ENCODE data around the gene CNIH4. TPM values are rescaled to one million over a fixed set of nuclear protein-coding genes. Genes with fewer than 3 reads are reported as not detected.
A peak's percentile ranks its signal among the peaks of the same experiment; 100 is the strongest.

Gene CNIH4
- total and polyA plus RNA-seq, 12 donors: 24.4 to 86.7 (median 29.2) TPM

DNA sequence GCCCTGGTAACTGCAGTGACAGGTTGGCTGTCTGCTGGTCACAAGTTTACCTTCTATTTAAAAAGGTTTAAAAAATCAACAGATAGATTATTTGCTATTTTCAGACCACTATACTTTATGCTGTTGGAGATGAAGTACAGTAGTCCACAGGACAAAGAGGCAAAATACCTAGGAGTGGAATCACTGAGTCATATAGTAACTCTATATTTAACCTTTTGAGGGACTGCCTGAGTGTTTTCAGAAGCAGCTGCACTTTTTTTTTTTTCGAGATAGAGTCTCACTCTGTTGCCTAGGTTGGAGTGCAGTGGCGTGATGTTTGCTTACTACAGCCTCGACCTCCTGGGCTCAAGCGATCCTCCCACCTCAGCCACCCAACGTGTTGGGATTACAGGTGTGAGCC lies 11.7 kb downstream of the CNIH4 start:
- peak in 3 of 8 donors; percentile 37 to 61 (median 58) for ATAC-seq

DNA sequence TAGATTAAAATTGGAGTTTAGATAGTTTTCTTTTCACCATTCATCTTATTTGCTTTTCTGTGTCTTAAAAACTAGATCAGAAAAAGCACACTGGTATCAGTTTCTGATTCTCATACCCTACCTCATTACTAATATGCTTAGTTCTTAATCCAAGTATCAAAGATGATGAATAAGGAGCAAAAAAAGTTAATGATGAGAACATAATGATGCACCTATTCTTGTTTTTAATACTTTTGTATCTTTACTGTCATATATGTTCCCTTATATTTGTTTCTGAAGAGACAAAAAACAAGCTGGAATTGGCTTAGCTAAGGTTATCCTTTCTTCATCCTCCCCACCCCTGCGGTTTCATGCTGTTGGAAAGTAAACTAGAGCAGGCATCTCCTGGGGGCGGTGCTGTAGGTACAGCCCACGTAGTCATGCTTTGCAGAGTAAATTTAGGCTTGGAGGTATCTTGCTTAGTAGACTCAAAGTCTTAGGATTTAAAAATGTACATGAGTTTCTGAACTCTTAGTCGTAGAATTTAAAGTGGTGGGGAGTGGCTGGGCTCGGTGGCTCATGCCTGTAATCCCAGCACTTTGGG lies 16.4 kb downstream of the CNIH4 start:
- ATAC-seq (no peak), DNase-seq (no peak)
- peaks cover 0 to 36% (median 10%) of the 10 kb centered on the region in 9 donors for H3K4me1 ChIP-seq
- intact Hi-C loops (cut with DNase I): no loop called here
- no peak overlapping the region for H3K27ac ChIP-seq
- peaks cover 0 to 100% (median 44%) of the 10 kb centered on the region in 9 donors for H3K36me3 ChIP-seq
- no peaks in the 10 kb centered on the region for H3K9me3 ChIP-seq
- no peaks in the 10 kb centered on the region for H3K27me3 ChIP-seq
- TF ChIP-seq, protein P1, sequence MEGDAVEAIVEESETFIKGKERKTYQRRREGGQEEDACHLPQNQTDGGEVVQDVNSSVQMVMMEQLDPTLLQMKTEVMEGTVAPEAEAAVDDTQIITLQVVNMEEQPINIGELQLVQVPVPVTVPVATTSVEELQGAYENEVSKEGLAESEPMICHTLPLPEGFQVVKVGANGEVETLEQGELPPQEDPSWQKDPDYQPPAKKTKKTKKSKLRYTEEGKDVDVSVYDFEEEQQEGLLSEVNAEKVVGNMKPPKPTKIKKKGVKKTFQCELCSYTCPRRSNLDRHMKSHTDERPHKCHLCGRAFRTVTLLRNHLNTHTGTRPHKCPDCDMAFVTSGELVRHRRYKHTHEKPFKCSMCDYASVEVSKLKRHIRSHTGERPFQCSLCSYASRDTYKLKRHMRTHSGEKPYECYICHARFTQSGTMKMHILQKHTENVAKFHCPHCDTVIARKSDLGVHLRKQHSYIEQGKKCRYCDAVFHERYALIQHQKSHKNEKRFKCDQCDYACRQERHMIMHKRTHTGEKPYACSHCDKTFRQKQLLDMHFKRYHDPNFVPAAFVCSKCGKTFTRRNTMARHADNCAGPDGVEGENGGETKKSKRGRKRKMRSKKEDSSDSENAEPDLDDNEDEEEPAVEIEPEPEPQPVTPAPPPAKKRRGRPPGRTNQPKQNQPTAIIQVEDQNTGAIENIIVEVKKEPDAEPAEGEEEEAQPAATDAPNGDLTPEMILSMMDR (IDR thresholded peaks at IDR 0.05): no peak
- 96 to 98% methylated on average over 5 of the region's 5 CpGs for WGBS, 2 donors
- H3K4me3 ChIP-seq: no peak overlapping the region

More for the DNA sequence above, 11.7 kb downstream of the CNIH4 start:
- no peaks in the 10 kb centered on the region for H3K27me3 ChIP-seq
- H3K4me3 ChIP-seq: no peak overlapping the region
- peaks cover 0 to 96% (median 39%) of the 10 kb centered on the region in 9 donors for H3K36me3 ChIP-seq
- TF ChIP-seq, protein P1 (IDR thresholded peaks at IDR 0.05): no peak
- H3K4me1 ChIP-seq: no peaks in the 10 kb centered on the region
- DNase-seq: no peak
- intact Hi-C loops (cut with DNase I): no loop called here
- no peaks in the 10 kb centered on the region for H3K9me3 ChIP-seq
- no peak overlapping the region for H3K27ac ChIP-seq
- 71 to 78% methylated on average over 5 of the region's 5 CpGs for WGBS, 2 donors

DNA sequence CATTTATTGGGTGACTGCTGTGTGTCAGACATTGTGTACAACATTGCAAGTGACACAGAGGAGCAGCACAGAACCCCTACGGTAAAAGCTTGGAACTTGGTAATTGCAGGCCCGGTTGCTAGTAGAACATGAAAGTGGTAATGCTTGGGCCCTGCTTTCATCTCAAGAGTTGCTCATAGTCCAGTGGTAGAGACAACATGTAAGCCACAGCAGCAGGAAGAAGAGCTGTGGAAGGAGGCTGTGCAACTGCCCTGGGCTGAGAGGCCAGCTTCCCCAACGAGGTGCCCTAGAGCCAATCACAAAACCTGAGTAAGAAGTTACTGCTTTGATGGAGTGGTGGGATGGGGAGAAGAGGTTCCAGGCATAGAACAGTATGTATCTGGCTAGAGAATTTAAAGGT lies 18.4 kb downstream of the CNIH4 start:
- intact Hi-C loops (cut with DNase I): no loop called here
- Histone ChIP-seq H3K27me3 (no peaks in the 10 kb centered on the region), H3K4me1 (peaks cover 0 to 53% (median 10%) of the 10 kb centered on the region in 9 donors), H3K4me3 (no peak overlapping the region), H3K27ac (peak overlapping the region in 1 of 10 donors; percentile 77), H3K36me3 (peaks cover 0 to 96% (median 38%) of the 10 kb centered on the region in 9 donors), H3K9me3 (no peaks in the 10 kb centered on the region)
- DNase-seq (no peak), ATAC-seq (peak in 1 of 8 donors; percentile 6)
- 76 to 86% methylated on average over 3 of the region's 3 CpGs for WGBS, 2 donors
- TF ChIP-seq, protein P1 (IDR thresholded peaks at IDR 0.05): no peak

DNA sequence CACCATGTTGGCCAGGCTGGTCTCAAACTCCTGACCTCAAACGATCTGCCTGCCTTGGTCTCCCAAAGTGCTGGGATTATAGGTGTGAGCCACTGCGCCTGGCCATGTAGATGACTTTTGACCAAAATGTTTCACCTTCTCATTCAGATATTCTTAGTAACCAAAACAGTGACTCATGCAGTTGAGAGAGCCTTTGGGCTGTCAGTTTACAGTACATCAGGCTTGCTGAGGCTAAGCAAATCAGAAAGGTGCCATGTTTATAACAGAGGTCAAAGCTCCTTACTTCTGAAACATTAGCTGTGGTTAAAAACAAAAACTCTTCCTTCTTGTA lies 21.0 kb downstream of the CNIH4 start:
- intact Hi-C loops (cut with DNase I): no loop called here
- H3K4me1 ChIP-seq: peaks cover 0 to 75% (median 10%) of the 10 kb centered on the region in 9 donors
- peak in 6 of 8 donors; percentile 72 to 89 (median 76) for ATAC-seq
- TF ChIP-seq, protein P1 (IDR thresholded peaks at IDR 0.05): no peak
- 81 to 89% methylated on average over 2 of the region's 2 CpGs for WGBS, 2 donors
- peak overlapping the region in 9 of 10 donors; percentile 39 to 77 (median 59) for H3K27ac ChIP-seq
- no peaks in the 10 kb centered on the region for H3K9me3 ChIP-seq
- H3K27me3 ChIP-seq: no peaks in the 10 kb centered on the region
- no peak overlapping the region for H3K4me3 ChIP-seq
- H3K36me3 ChIP-seq: peaks cover 0 to 78% (median 22%) of the 10 kb centered on the region in 9 donors
- no peak for DNase-seq
